ENCODE measurements around the gene OVAAL.

Gene OVAAL

GRCh38 chr1:180566495-180566894, 7.7 kb downstream of the OVAAL start:
- no peaks in the 10 kb centered on the region for H3K36me3 ChIP-seq (ENCODE audit: control insufficient read depth in 5 of 5, insufficient read depth in 5 of 5, low read length in 5 of 5)
- peak overlapping the region; percentile 31 for H3K27ac ChIP-seq (ENCODE audit: low read depth, low read length)
- H3K9me3 ChIP-seq (ENCODE audit: control insufficient read depth in 5 of 5, low read length in 5 of 5), result no peaks in the 10 kb centered on the region
- no peak overlapping the region for H3K4me3 ChIP-seq (ENCODE audit: low read depth in 1 of 5, low read length in 5 of 5)
- peaks cover 0 to 40% (median 2%) of the 10 kb centered on the region in 5 donors for H3K4me1 ChIP-seq (ENCODE audit: control insufficient read depth in 5 of 5, insufficient read depth in 5 of 5, low read length in 5 of 5)
- no peaks in the 10 kb centered on the region for H3K27me3 ChIP-seq (ENCODE audit: control insufficient read depth in 5 of 5, insufficient read depth in 4 of 5, low read length in 5 of 5)
- H3K9ac ChIP-seq (ENCODE audit: low read length in 5 of 5), result no peak overlapping the region

- no peaks in the 10 kb centered on the region for H3K9me3 ChIP-seq (ENCODE audit: control insufficient read depth in 5 of 5, low read length in 5 of 5)
- peaks cover 0 to 39% (median 2%) of the 10 kb centered on the region in 5 donors for H3K4me1 ChIP-seq (ENCODE audit: control insufficient read depth in 5 of 5, insufficient read depth in 5 of 5, low read length in 5 of 5)
- no peak overlapping the region for H3K27ac ChIP-seq (ENCODE audit: low read depth, low read length)
- no peaks in the 10 kb centered on the region for H3K27me3 ChIP-seq (ENCODE audit: control insufficient read depth in 5 of 5, insufficient read depth in 4 of 5, low read length in 5 of 5)
- no peaks in the 10 kb centered on the region for H3K36me3 ChIP-seq (ENCODE audit: control insufficient read depth in 5 of 5, insufficient read depth in 5 of 5, low read length in 5 of 5)
- no peak overlapping the region for H3K4me3 ChIP-seq (ENCODE audit: low read depth in 1 of 5, low read length in 5 of 5)
- no peak overlapping the region for H3K9ac ChIP-seq (ENCODE audit: low read length in 5 of 5)
Observed at GRCh38 chr1:180567654-180568053, 8.9 kb downstream of the OVAAL start.

GRCh38 chr1:180568184-180568583, 9.4 kb downstream of the OVAAL start:
- no peak overlapping the region for H3K27ac ChIP-seq (ENCODE audit: low read depth, low read length)
- no peaks in the 10 kb centered on the region for H3K27me3 ChIP-seq (ENCODE audit: control insufficient read depth in 5 of 5, insufficient read depth in 4 of 5, low read length in 5 of 5)
- peaks cover 0 to 34% (median 0%) of the 10 kb centered on the region in 5 donors for H3K4me1 ChIP-seq (ENCODE audit: control insufficient read depth in 5 of 5, insufficient read depth in 5 of 5, low read length in 5 of 5)
- H3K36me3 ChIP-seq (ENCODE audit: control insufficient read depth in 5 of 5, insufficient read depth in 5 of 5, low read length in 5 of 5), result no peaks in the 10 kb centered on the region
- no peak overlapping the region for H3K4me3 ChIP-seq (ENCODE audit: low read depth in 1 of 5, low read length in 5 of 5)
- H3K9ac ChIP-seq (ENCODE audit: low read length in 5 of 5), result no peak overlapping the region
- no peaks in the 10 kb centered on the region for H3K9me3 ChIP-seq (ENCODE audit: control insufficient read depth in 5 of 5, low read length in 5 of 5)

- no peaks in the 10 kb centered on the region for H3K27me3 ChIP-seq (ENCODE audit: control insufficient read depth in 5 of 5, insufficient read depth in 4 of 5, low read length in 5 of 5)
- H3K9ac ChIP-seq (ENCODE audit: low read length in 5 of 5), result no peak overlapping the region
- H3K36me3 ChIP-seq (ENCODE audit: control insufficient read depth in 5 of 5, insufficient read depth in 5 of 5, low read length in 5 of 5), result no peaks in the 10 kb centered on the region
- no peak overlapping the region for H3K4me3 ChIP-seq (ENCODE audit: low read depth in 1 of 5, low read length in 5 of 5)
- H3K27ac ChIP-seq (ENCODE audit: low read depth, low read length), result no peak overlapping the region
- H3K9me3 ChIP-seq (ENCODE audit: control insufficient read depth in 5 of 5, low read length in 5 of 5), result no peaks in the 10 kb centered on the region
- H3K4me1 ChIP-seq (ENCODE audit: control insufficient read depth in 5 of 5, insufficient read depth in 5 of 5, low read length in 5 of 5), result peaks cover 0 to 18% (median 0%) of the 10 kb centered on the region in 5 donors
Observed at GRCh38 chr1:180571060-180571831, 12.5 kb downstream of the OVAAL start.

- no peaks in the 10 kb centered on the region for H3K9me3 ChIP-seq (ENCODE audit: control insufficient read depth in 5 of 5, low read length in 5 of 5)
- H3K4me3 ChIP-seq (ENCODE audit: low read depth in 1 of 5, low read length in 5 of 5), result no peak overlapping the region
- peaks cover 0 to 11% (median 0%) of the 10 kb centered on the region in 5 donors for H3K4me1 ChIP-seq (ENCODE audit: control insufficient read depth in 5 of 5, insufficient read depth in 5 of 5, low read length in 5 of 5)
- H3K27ac ChIP-seq (ENCODE audit: low read depth, low read length), result no peak overlapping the region
- H3K27me3 ChIP-seq (ENCODE audit: control insufficient read depth in 5 of 5, insufficient read depth in 4 of 5, low read length in 5 of 5), result no peaks in the 10 kb centered on the region
- no peak overlapping the region for H3K9ac ChIP-seq (ENCODE audit: low read length in 5 of 5)
- H3K36me3 ChIP-seq (ENCODE audit: control insufficient read depth in 5 of 5, insufficient read depth in 5 of 5, low read length in 5 of 5), result no peaks in the 10 kb centered on the region
Observed at GRCh38 chr1:180571832-180572636, 13.3 kb downstream of the OVAAL start.

GRCh38 chr1:180572760-180573159, 14.0 kb downstream of the OVAAL start:
- H3K27ac ChIP-seq (ENCODE audit: low read depth, low read length), result no peak overlapping the region
- H3K9ac ChIP-seq (ENCODE audit: low read length in 5 of 5), result no peak overlapping the region
- H3K27me3 ChIP-seq (ENCODE audit: control insufficient read depth in 5 of 5, insufficient read depth in 4 of 5, low read length in 5 of 5), result no peaks in the 10 kb centered on the region
- H3K4me1 ChIP-seq (ENCODE audit: control insufficient read depth in 5 of 5, insufficient read depth in 5 of 5, low read length in 5 of 5), result peaks cover 0 to 6% (median 0%) of the 10 kb centered on the region in 5 donors
- H3K36me3 ChIP-seq (ENCODE audit: control insufficient read depth in 5 of 5, insufficient read depth in 5 of 5, low read length in 5 of 5), result no peaks in the 10 kb centered on the region
- H3K4me3 ChIP-seq (ENCODE audit: low read depth in 1 of 5, low read length in 5 of 5), result no peak overlapping the region
- no peaks in the 10 kb centered on the region for H3K9me3 ChIP-seq (ENCODE audit: control insufficient read depth in 5 of 5, low read length in 5 of 5)

GRCh38 chr1:180574031-180574713, 15.4 kb downstream of the OVAAL start:
- Histone ChIP-seq H3K27me3 (ENCODE audit: control insufficient read depth in 5 of 5, insufficient read depth in 4 of 5, low read length in 5 of 5) (no peaks in the 10 kb centered on the region), H3K9ac (ENCODE audit: low read length in 5 of 5) (no peak overlapping the region), H3K4me3 (ENCODE audit: low read depth in 1 of 5, low read length in 5 of 5) (no peak overlapping the region), H3K36me3 (ENCODE audit: control insufficient read depth in 5 of 5, insufficient read depth in 5 of 5, low read length in 5 of 5) (no peaks in the 10 kb centered on the region), H3K9me3 (ENCODE audit: control insufficient read depth in 5 of 5, low read length in 5 of 5) (no peaks in the 10 kb centered on the region), H3K4me1 (ENCODE audit: control insufficient read depth in 5 of 5, insufficient read depth in 5 of 5, low read length in 5 of 5) (peaks cover 0 to 5% (median 0%) of the 10 kb centered on the region in 5 donors), H3K27ac (ENCODE audit: low read depth, low read length) (no peak overlapping the region)

- Histone ChIP-seq H3K27me3 (ENCODE audit: control insufficient read depth in 5 of 5, insufficient read depth in 4 of 5, low read length in 5 of 5) (no peaks in the 10 kb centered on the region), H3K4me3 (ENCODE audit: low read depth in 1 of 5, low read length in 5 of 5) (no peak overlapping the region), H3K9me3 (ENCODE audit: control insufficient read depth in 5 of 5, low read length in 5 of 5) (no peaks in the 10 kb centered on the region), H3K27ac (ENCODE audit: low read depth, low read length) (no peak overlapping the region), H3K9ac (ENCODE audit: low read length in 5 of 5) (no peak overlapping the region), H3K4me1 (ENCODE audit: control insufficient read depth in 5 of 5, insufficient read depth in 5 of 5, low read length in 5 of 5) (peaks cover 0 to 5% (median 0%) of the 10 kb centered on the region in 5 donors), H3K36me3 (ENCODE audit: control insufficient read depth in 5 of 5, insufficient read depth in 5 of 5, low read length in 5 of 5) (no peaks in the 10 kb centered on the region)
Observed at GRCh38 chr1:180577361-180577760, 18.6 kb downstream of the OVAAL start.

GRCh38 chr1:180579961-180580611, 21.3 kb downstream of the OVAAL start:
- no peaks in the 10 kb centered on the region for H3K9me3 ChIP-seq (ENCODE audit: control insufficient read depth in 5 of 5, low read length in 5 of 5)
- no peak overlapping the region for H3K27ac ChIP-seq (ENCODE audit: low read depth, low read length)
- no peak overlapping the region for H3K4me3 ChIP-seq (ENCODE audit: low read depth in 1 of 5, low read length in 5 of 5)
- no peak overlapping the region for H3K9ac ChIP-seq (ENCODE audit: low read length in 5 of 5)
- no peaks in the 10 kb centered on the region for H3K4me1 ChIP-seq (ENCODE audit: control insufficient read depth in 5 of 5, insufficient read depth in 5 of 5, low read length in 5 of 5)
- no peaks in the 10 kb centered on the region for H3K27me3 ChIP-seq (ENCODE audit: control insufficient read depth in 5 of 5, insufficient read depth in 4 of 5, low read length in 5 of 5)
- no peaks in the 10 kb centered on the region for H3K36me3 ChIP-seq (ENCODE audit: control insufficient read depth in 5 of 5, insufficient read depth in 5 of 5, low read length in 5 of 5)
